Measurements from ENCODE around the gene ADGRL3. TPM values are rescaled to one million over a fixed set of nuclear protein-coding genes. Genes with fewer than 3 reads are reported as not detected.
"Not testable (repeated sequence)": the region's sequence is repeated elsewhere in the genome, so short reads cannot be mapped to it uniquely, and the experiment has no call there.

ADGRL3 gene
- total and polyA plus RNA-seq, 7 donors, result under 0.01 to 11.9 (median 5.4) TPM

GRCh38 chr4:61376301-61376700 lies 176.2 kb downstream of the ADGRL3 start:
- Histone ChIP-seq H3K36me3 (no peaks in the 10 kb centered on the region), H3K9me3 (no peaks in the 10 kb centered on the region), H3K27me3 (no peaks in the 10 kb centered on the region), H3K27ac (no peak overlapping the region), H3K4me1 (no peaks in the 10 kb centered on the region), H3K4me3 (no peak overlapping the region)
- WGBS, 2 donors, result 73 to 75% methylated on average over 3 of the region's 3 CpGs
- intact Hi-C loops (cut with DNase I), result no loop called here
- TF ChIP-seq POLR2AphosphoS5 (IDR thresholded peaks at IDR 0.05) (no peak), POLR2A (IDR thresholded peaks at IDR 0.05) (no peak), EP300 (IDR thresholded peaks at IDR 0.05) (no peak), CTCF (IDR thresholded peaks at IDR 0.05) (no peak)
- DNase-seq, result no peak

- WGBS, 2 donors, result 56 to 84% methylated on average over 1 of the region's 1 CpG
- no peak for DNase-seq
- Histone ChIP-seq H3K27me3 (no peaks in the 10 kb centered on the region), H3K4me1 (no peaks in the 10 kb centered on the region), H3K4me3 (no peak overlapping the region), H3K36me3 (no peaks in the 10 kb centered on the region), H3K27ac (no peak overlapping the region), H3K9me3 (no peaks in the 10 kb centered on the region)
- TF ChIP-seq CTCF (IDR thresholded peaks at IDR 0.05), result no peak
- TF ChIP-seq POLR2AphosphoS5 (IDR thresholded peaks at IDR 0.05), result no peak
- TF ChIP-seq POLR2A (IDR thresholded peaks at IDR 0.05), result no peak
- intact Hi-C loops (cut with DNase I), result no loop called here
These were observed 179.3 kb downstream of the ADGRL3 start for GRCh38 chr4:61379406-61379805.

- Histone ChIP-seq H3K36me3 (no peaks in the 10 kb centered on the region), H3K27ac (no peak overlapping the region), H3K4me1 (no peaks in the 10 kb centered on the region), H3K4me3 (no peak overlapping the region), H3K27me3 (no peaks in the 10 kb centered on the region), H3K9me3 (no peaks in the 10 kb centered on the region)
- intact Hi-C loops (cut with DNase I), result no loop called here
- 75 to 76% methylated on average over 2 of the region's 2 CpGs for WGBS, 2 donors
- DNase-seq, result no peak
- no peak for TF ChIP-seq POLR2A (IDR thresholded peaks at IDR 0.05)
- no peak for TF ChIP-seq CTCF (IDR thresholded peaks at IDR 0.05)
- TF ChIP-seq POLR2AphosphoS5 (IDR thresholded peaks at IDR 0.05), result no peak
- TF ChIP-seq EP300 (IDR thresholded peaks at IDR 0.05), result no peak
These were observed 180.7 kb downstream of the ADGRL3 start for GRCh38 chr4:61380865-61381264.

- DNase-seq, result no peak
- H3K4me3 ChIP-seq, result no peak overlapping the region
- H3K27me3 ChIP-seq, result no peaks in the 10 kb centered on the region
- no peaks in the 10 kb centered on the region for H3K36me3 ChIP-seq
- intact Hi-C loops (cut with DNase I), result no loop called here
- H3K27ac ChIP-seq, result no peak overlapping the region
- no peaks in the 10 kb centered on the region for H3K4me1 ChIP-seq
- TF ChIP-seq EP300 (IDR thresholded peaks at IDR 0.05), result no peak
- no peak for TF ChIP-seq POLR2A (IDR thresholded peaks at IDR 0.05)
- TF ChIP-seq POLR2AphosphoS5 (IDR thresholded peaks at IDR 0.05), result no peak
- no peak for TF ChIP-seq CTCF (IDR thresholded peaks at IDR 0.05)
- WGBS, 2 donors, result 84 to 86% methylated on average over 4 of the region's 4 CpGs
- no peaks in the 10 kb centered on the region for H3K9me3 ChIP-seq
These were observed 185.1 kb downstream of the ADGRL3 start for GRCh38 chr4:61385256-61385655.

GRCh38 chr4:61387372-61387771 lies 187.2 kb downstream of the ADGRL3 start:
- H3K4me1 ChIP-seq; H3K4me3 ChIP-seq; H3K36me3 ChIP-seq; intact Hi-C loops (cut with DNase I); DNase-seq; H3K27ac ChIP-seq; H3K9me3 ChIP-seq; H3K27me3 ChIP-seq: not testable (repeated sequence)
- 79 to 87% methylated on average over 7 of the region's 7 CpGs for WGBS, 2 donors
